Transverse colon (tissue), 4 donors: ENCODE measurements around the gene P2RX2.

Experiments
- EP300 ChIP-seq: sonication (generic); formaldehyde crosslinking; IDR thresholded peaks from one replicate; pipeline ENCODE4 v1.6.1; 2017; ENCODE audit warnings: antibody characterized with exemption, low read depth
- POLR2A ChIP-seq: fragments of 450-650 bp; IDR thresholded peaks from one replicate; pipeline ENCODE4 v1.6.1; 2016; ENCODE audit warnings: antibody characterized with exemption, mild to moderate bottlenecking, moderate library complexity
- POLR2AphosphoS5 ChIP-seq, 3 donors: sonication (generic); formaldehyde crosslinking; IDR thresholded peaks; one replicate each; pipeline ENCODE4 v1.6.1; 2016; ENCODE audit warnings: antibody characterized with exemption in 3 of 3
- TF ChIP-seq, protein P1 (sequence below), 5 experiments: fragments of 200-600 bp in 3 of 5; fragments of 450-650 bp in 2 of 5; sonication (generic) in 3 of 5; IDR thresholded peaks; 1 replicate in 2 of 5; 2 replicates in 3 of 5; pipeline ENCODE4 v1.5.1; 2016 to 2017; ENCODE audit warnings: antibody characterized with exemption in 5 of 5, inconsistent platforms in 3 of 5, mild to moderate bottlenecking in 2 of 5, moderate library complexity in 1 of 5

DNA sequence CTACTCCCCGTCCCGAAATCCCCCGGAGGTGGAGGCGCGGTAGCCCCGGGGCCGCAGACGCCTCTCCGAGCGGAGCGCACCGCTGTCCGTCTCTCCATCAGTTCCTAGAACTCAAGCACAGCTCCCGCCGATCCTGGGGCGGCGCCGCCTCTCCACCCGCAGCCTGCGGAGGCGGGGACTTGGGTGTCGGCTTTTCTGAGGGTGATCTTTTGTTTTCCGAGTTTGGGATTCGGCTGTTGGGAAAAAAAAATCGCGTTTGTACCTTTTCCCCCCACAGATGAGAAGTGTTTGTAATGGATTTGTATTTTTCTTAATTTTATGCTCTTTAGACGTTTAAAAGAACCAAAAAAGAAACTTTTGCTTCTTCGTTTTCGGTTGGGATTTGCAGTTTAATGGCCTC, 34.8 kb upstream of the P2RX2 start:
- TF ChIP-seq POLR2A, result no peak
- TF ChIP-seq, protein P1, sequence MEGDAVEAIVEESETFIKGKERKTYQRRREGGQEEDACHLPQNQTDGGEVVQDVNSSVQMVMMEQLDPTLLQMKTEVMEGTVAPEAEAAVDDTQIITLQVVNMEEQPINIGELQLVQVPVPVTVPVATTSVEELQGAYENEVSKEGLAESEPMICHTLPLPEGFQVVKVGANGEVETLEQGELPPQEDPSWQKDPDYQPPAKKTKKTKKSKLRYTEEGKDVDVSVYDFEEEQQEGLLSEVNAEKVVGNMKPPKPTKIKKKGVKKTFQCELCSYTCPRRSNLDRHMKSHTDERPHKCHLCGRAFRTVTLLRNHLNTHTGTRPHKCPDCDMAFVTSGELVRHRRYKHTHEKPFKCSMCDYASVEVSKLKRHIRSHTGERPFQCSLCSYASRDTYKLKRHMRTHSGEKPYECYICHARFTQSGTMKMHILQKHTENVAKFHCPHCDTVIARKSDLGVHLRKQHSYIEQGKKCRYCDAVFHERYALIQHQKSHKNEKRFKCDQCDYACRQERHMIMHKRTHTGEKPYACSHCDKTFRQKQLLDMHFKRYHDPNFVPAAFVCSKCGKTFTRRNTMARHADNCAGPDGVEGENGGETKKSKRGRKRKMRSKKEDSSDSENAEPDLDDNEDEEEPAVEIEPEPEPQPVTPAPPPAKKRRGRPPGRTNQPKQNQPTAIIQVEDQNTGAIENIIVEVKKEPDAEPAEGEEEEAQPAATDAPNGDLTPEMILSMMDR (IDR thresholded peaks at IDR 0.05), result no peak
- TF ChIP-seq EP300, result no peak
- no peak for TF ChIP-seq POLR2AphosphoS5 (IDR thresholded peaks at IDR 0.05)
